ENCODE results near the gene HPSE2. TPM values are rescaled to one million over a fixed set of nuclear protein-coding genes. Genes with fewer than 3 reads are reported as not detected.
"Not testable (repeated sequence)": the region's sequence is repeated elsewhere in the genome, so short reads cannot be mapped to it uniquely, and the experiment has no call there.

Gene HPSE2
- total RNA-seq, 4 donors from 2014 or later = 32.3 to 70.0 (median 43.6) TPM

GRCh38 chr10:98555021-98555619, 680.5 kb downstream of the HPSE2 start:
- H3K4me1 ChIP-seq = no peaks in the 10 kb centered on the region
- no peaks in the 10 kb centered on the region for H3K9me3 ChIP-seq
- no peak overlapping the region for H3K4me3 ChIP-seq
- TF ChIP-seq POLR2AphosphoS5 (IDR thresholded peaks at IDR 0.05) (no peak), EP300 (IDR thresholded peaks at IDR 0.05) (no peak), CTCF (IDR thresholded peaks at IDR 0.05) (no peak), POLR2A (IDR thresholded peaks at IDR 0.05; ENCODE audit: low read depth) (no peak)
- H3K27me3 ChIP-seq = no peaks in the 10 kb centered on the region
- H3K27ac ChIP-seq (replicated peaks in 1 of 4) = no peak overlapping the region
- no peaks in the 10 kb centered on the region for H3K36me3 ChIP-seq
- intact Hi-C loops (cut with DNase I) = no loop called here
- no peak for DNase-seq (ENCODE audit: extremely low spot score)
- 37% methylated on average over 7 of the region's 7 CpGs for WGBS

GRCh38 chr10:98541561-98541960, 694.1 kb downstream of the HPSE2 start:
- WGBS = 72% methylated on average over 6 of the region's 7 CpGs
- not testable (repeated sequence) for H3K27me3 ChIP-seq

DNA sequence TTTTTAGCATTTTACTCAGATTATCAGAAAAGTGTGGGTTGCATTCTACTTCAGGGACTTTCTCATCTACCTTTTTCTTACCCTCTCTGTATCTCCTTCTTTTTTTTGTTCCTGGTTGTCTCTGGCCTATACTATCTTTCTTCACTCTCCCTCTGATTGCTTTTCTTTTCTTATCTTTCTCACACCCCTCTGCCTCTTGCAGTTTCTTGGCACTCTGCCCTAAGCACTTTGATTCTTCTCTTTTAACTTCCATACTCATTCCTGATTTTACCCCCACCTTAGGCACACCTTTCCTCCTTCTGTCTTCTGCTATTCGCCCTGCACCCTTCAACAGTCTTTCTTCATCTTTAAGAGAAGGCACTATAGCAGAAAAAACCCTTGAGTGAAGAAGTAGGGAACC, 696.1 kb downstream of the HPSE2 start:
- WGBS = 86% methylated on average over 1 of the region's 1 CpG
- Histone ChIP-seq H3K4me3 (no peak overlapping the region), H3K27me3 (no peaks in the 10 kb centered on the region), H3K9me3 (no peaks in the 10 kb centered on the region), H3K36me3 (no peaks in the 10 kb centered on the region), H3K27ac (replicated peaks in 1 of 4) (no peak overlapping the region), H3K4me1 (no peaks in the 10 kb centered on the region)
- TF ChIP-seq POLR2AphosphoS5 (IDR thresholded peaks at IDR 0.05) (no peak), EP300 (IDR thresholded peaks at IDR 0.05) (no peak), CTCF (IDR thresholded peaks at IDR 0.05) (no peak), POLR2A (IDR thresholded peaks at IDR 0.05; ENCODE audit: low read depth) (no peak)
- no peak for DNase-seq (ENCODE audit: extremely low spot score)
- intact Hi-C loops (cut with DNase I) = no loop called here

More at GRCh38 chr10:98541561-98541960, 694.1 kb downstream of the HPSE2 start:
- H3K4me3 ChIP-seq; DNase-seq (ENCODE audit: extremely low spot score); intact Hi-C loops (cut with DNase I); H3K9me3 ChIP-seq; H3K4me1 ChIP-seq; H3K27ac ChIP-seq (replicated peaks in 1 of 4); H3K36me3 ChIP-seq: not testable (repeated sequence)

DNA sequence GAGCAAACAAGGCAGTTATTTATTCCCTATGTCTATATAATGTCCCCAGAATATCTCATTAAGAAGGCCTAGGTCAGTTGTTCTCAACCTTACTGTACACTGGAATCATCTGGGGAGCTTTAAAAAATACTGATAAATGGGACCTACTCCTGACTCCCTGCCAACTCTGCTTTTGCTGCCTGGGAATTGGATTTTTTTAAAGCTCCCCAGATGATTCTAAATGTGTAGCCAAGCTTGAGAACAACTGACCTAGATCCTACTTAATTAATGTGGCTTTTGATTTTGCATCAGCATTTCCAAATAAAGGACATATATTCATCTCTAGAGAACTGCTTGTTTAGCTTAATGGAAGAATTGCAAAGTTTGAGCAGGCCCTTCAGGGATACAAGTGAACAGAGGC, 697.2 kb downstream of the HPSE2 start:
- Histone ChIP-seq H3K4me1 (no peaks in the 10 kb centered on the region), H3K4me3 (no peak overlapping the region), H3K36me3 (no peaks in the 10 kb centered on the region), H3K27me3 (no peaks in the 10 kb centered on the region), H3K9me3 (no peaks in the 10 kb centered on the region), H3K27ac (replicated peaks in 1 of 4) (no peak overlapping the region)
- no peak for TF ChIP-seq EP300 (IDR thresholded peaks at IDR 0.05)
- TF ChIP-seq POLR2AphosphoS5 (IDR thresholded peaks at IDR 0.05) = no peak
- no peak for TF ChIP-seq POLR2A (IDR thresholded peaks at IDR 0.05; ENCODE audit: low read depth)
- TF ChIP-seq CTCF (IDR thresholded peaks at IDR 0.05) = no peak
- intact Hi-C loops (cut with DNase I) = no loop called here
- DNase-seq (ENCODE audit: extremely low spot score) = no peak

DNA sequence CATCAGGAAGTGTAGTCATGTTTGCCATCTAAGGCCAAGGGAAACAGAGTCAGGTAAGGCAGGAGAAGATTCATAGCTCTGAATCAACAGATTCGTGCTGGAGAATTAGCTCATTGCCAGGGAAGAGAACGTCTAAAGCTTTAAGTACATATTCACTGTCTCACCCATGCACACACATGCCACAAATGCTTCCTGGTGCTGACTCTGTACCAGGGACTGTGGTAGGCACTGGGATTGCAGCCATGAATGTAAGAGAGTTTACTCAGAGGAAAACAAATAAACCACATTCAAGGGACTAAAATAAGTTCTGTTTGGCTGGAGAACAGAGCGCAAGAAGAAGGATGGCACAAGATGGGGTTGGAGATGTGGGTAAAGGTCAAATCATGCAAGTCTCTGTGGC, 699.1 kb downstream of the HPSE2 start:
- no peaks in the 10 kb centered on the region for H3K27me3 ChIP-seq

More for the DNA sequence above, 699.1 kb downstream of the HPSE2 start:
- Histone ChIP-seq H3K4me1 (no peaks in the 10 kb centered on the region), H3K9me3 (no peaks in the 10 kb centered on the region), H3K4me3 (no peak overlapping the region), H3K36me3 (no peaks in the 10 kb centered on the region), H3K27ac (replicated peaks in 1 of 4) (no peak overlapping the region)
- 59% methylated on average over 3 of the region's 3 CpGs for WGBS
- intact Hi-C loops (cut with DNase I) = no loop called here
- DNase-seq (ENCODE audit: extremely low spot score) = no peak
- no peak for TF ChIP-seq CTCF (IDR thresholded peaks at IDR 0.05)
- TF ChIP-seq EP300 (IDR thresholded peaks at IDR 0.05) = no peak
- TF ChIP-seq POLR2AphosphoS5 (IDR thresholded peaks at IDR 0.05) = no peak

Measured in esophagus muscularis mucosa (tissue), 4 donors.